PC-9 (cell line): ENCODE measurements around the gene ZNF616. TPM values are rescaled to one million over a fixed set of nuclear protein-coding genes. Genes with fewer than 3 reads are reported as not detected.

Experiments used
- BruUV-seq: library from RNA; stranded (reverse); fragments of 400-500 nt; replicated peaks from 2 replicates; lab custom pipeline; 2021; lab: Mats Ljungman, UMichigan
- CTCF ChIA-PET: fragments of 300-600 bp; sonication (Branson Sonifier 250); formaldehyde crosslinking; loops from one replicate; lab custom pipeline; 2022; ENCODE audit warnings: antibody characterized with exemption; lab: Charles Lee
- POLR2A ChIA-PET: fragments of 300-600 bp; sonication (Branson Sonifier 250); formaldehyde crosslinking; loops from one replicate; lab custom pipeline; 2022; ENCODE audit warnings: antibody characterized with exemption; ENCODE audit not compliant: unreplicated experiment; lab: Charles Lee
- DNase-seq, 2 experiments: peaks; one replicate each; pipeline versions ENCODE4 v3.0.0 to v3.0.0-alpha.2; 2015 to 2022; ENCODE audit warnings: mixed read lengths in 1 of 2
- H2AFZ ChIP-seq: fragments of 200-600 bp; sonication (generic); 2 replicates; pipeline ENCODE4 v1.8.1; 2017; ENCODE audit warnings: antibody characterized with exemption
- H3F3A ChIP-seq: fragments of 200-600 bp; sonication (generic); 2 replicates; pipeline ENCODE4 v1.8.1; 2017; ENCODE audit warnings: antibody characterized with exemption, mild to moderate bottlenecking, low read depth; ENCODE audit not compliant: insufficient read depth
- H3K27ac ChIP-seq: fragments of 200-600 bp; sonication (generic); 2 replicates; pipeline ENCODE4 v1.6.1; 2016; ENCODE audit warnings: mixed run types
- H3K27me3 ChIP-seq: fragments of 200-600 bp; sonication (generic); 2 replicates; pipeline ENCODE4 v1.6.1; 2016; ENCODE audit warnings: low read depth, mixed run types; ENCODE audit not compliant: insufficient read depth
- H3K36me3 ChIP-seq: fragments of 200-600 bp; sonication (generic); 2 replicates; pipeline ENCODE4 v1.6.1; 2016; ENCODE audit warnings: low read depth, mixed run types
- H3K4me1 ChIP-seq: fragments of 200-600 bp; sonication (generic); replicated peaks from 2 replicates; pipeline ENCODE4 v1.6.1; 2016; ENCODE audit warnings: mixed run types; ENCODE audit not compliant: insufficient read depth
- H3K4me2 ChIP-seq: fragments of 200-600 bp; sonication (generic); 2 replicates; pipeline ENCODE4 v1.6.1; 2017; ENCODE audit warnings: mixed run types
- H3K4me3 ChIP-seq: fragments of 200-600 bp; sonication (generic); 2 replicates; pipeline ENCODE4 v1.6.1; 2016; ENCODE audit warnings: mixed run types
- H3K79me2 ChIP-seq: fragments of 200-600 bp; sonication (generic); 2 replicates; pipeline ENCODE4 v1.6.1; 2017; ENCODE audit warnings: low read depth, mixed run types
- H3K9me2 ChIP-seq: fragments of 200-600 bp; sonication (generic); 2 replicates; pipeline ENCODE4 v1.8.1; 2017; ENCODE audit warnings: mild to moderate bottlenecking; ENCODE audit not compliant: insufficient read depth
- H3K9me3 ChIP-seq: fragments of 200-600 bp; sonication (generic); 2 replicates; pipeline ENCODE4 v1.8.1; 2016; ENCODE audit warnings: low read depth; ENCODE audit not compliant: insufficient read depth
- H4K20me1 ChIP-seq: fragments of 200-600 bp; sonication (generic); 2 replicates; pipeline ENCODE4 v1.8.1; 2017; ENCODE audit not compliant: insufficient read depth
- EZH2 ChIP-seq: fragments of 200-600 bp; sonication (generic); IDR thresholded peaks from 2 replicates; pipeline ENCODE4 v1.8.0; 2017; ENCODE audit warnings: antibody characterized with exemption, low read depth
- intact Hi-C: fragments of 100-400 bp; cut with micrococcal nuclease; formaldehyde crosslinking; loops from one replicate; pipeline ENCODE4 v1.10.0; 2022; ENCODE audit not compliant: unreplicated experiment
- total RNA-seq: library from RNA; stranded (reverse); gene quantifications from 2 replicates; pipeline ENCODE4 v1.2.3, GENCODE V29; 2021
- TF ChIP-seq, protein P1 (sequence below): fragments of 200-600 bp; sonication (generic); conservative IDR thresholded peaks from 2 replicates; pipeline ENCODE4 v1.6.1; 2017; ENCODE audit warnings: mixed run types, antibody characterized with exemption, mild to moderate bottlenecking, moderate library complexity

The ZNF616 gene
- total RNA-seq, 1 experiment from 2014 or later, result 12.6 TPM

GRCh38 chr19:52095172-52096014, 44.3 kb downstream of the ZNF616 start, which contains the start of gene ZNF841:
Gene ZNF841, minus strand, starts transcription at chr19:52095765. Its CDS starts 10,964 bp downstream, at chr19:52084801.
- H4K20me1 ChIP-seq, result no peaks in the 10 kb centered on the region
- POLR2A ChIA-PET, result no interaction called here
- intact Hi-C loops, result loop anchor here (2.0 kb wide), 1 partner anchor 43 kb away; the partner anchor contains the start of gene ZNF616
- CTCF ChIA-PET, result no interaction called here
- H3K79me2 ChIP-seq, result peaks cover 37% of the 10 kb centered on the region
- TF ChIP-seq, protein P1, sequence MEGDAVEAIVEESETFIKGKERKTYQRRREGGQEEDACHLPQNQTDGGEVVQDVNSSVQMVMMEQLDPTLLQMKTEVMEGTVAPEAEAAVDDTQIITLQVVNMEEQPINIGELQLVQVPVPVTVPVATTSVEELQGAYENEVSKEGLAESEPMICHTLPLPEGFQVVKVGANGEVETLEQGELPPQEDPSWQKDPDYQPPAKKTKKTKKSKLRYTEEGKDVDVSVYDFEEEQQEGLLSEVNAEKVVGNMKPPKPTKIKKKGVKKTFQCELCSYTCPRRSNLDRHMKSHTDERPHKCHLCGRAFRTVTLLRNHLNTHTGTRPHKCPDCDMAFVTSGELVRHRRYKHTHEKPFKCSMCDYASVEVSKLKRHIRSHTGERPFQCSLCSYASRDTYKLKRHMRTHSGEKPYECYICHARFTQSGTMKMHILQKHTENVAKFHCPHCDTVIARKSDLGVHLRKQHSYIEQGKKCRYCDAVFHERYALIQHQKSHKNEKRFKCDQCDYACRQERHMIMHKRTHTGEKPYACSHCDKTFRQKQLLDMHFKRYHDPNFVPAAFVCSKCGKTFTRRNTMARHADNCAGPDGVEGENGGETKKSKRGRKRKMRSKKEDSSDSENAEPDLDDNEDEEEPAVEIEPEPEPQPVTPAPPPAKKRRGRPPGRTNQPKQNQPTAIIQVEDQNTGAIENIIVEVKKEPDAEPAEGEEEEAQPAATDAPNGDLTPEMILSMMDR, result peak; percentile 44; the same call in 1 of the 2 replicates
- no peak for TF ChIP-seq EZH2
- peak within 1 kb of the TSS; percentile 85 for H3K4me3 ChIP-seq
- H3K27me3 ChIP-seq, result no peaks in the 10 kb centered on the region
- peaks cover 73% of the 10 kb centered on the region for H3K9me3 ChIP-seq
- H2AFZ ChIP-seq, result peak within 1 kb of the TSS; percentile 94
- peak within 1 kb of the TSS; percentile 73 for H3K27ac ChIP-seq
- H3K4me1 ChIP-seq, result peaks cover 10% of the 10 kb centered on the region
- BruUV-seq, result TSS peak; percentile 91
- no peaks in the 10 kb centered on the region for H3K9me2 ChIP-seq
- DNase-seq, result peak; percentile 88 to 99
- H3K36me3 ChIP-seq, result peaks cover 33% of the 10 kb centered on the region
- H3F3A ChIP-seq, result peaks cover 18% of the 10 kb centered on the region
- peak within 1 kb of the TSS; percentile 93 for H3K4me2 ChIP-seq

DNA sequence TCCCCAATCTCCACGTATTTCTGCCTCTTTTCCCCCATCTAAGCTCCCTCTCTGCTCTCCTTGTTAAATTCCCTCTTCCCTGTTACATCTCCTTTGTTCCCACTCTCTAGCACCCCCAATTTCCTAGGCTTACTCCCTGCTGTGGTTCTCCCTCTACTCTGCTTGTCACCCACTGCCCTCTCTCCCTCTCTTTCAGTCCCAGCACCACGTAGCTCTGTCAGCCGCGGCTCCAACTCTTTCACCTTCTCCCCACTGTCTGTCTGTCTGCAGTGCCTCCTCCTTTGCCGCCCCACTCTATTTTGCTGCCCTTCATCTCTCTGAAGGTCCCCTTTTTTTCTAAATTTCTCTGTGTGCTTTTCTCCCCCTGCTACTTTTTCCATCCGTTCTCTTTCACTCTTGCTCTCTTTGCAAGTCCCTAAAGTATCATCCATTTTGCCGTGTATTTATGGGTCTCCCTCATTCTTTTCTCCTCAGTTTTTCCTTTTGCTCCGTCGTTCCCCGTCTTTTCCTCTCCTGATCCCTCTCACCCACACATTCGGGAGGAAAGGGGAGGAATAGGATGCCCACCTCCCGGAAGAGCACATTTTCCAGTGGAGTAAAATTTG, 45.1 kb downstream of the ZNF616 start:
- Histone ChIP-seq H3K4me3 (peak overlapping the region; percentile 85), H3K9me3 (peaks cover 72% of the 10 kb centered on the region), H3K4me2 (peak overlapping the region; percentile 93), H3K27me3 (no peaks in the 10 kb centered on the region), H2AFZ (peak overlapping the region; percentile 94), H3K4me1 (peaks cover 10% of the 10 kb centered on the region), H3K27ac (0 out of 2 replicates have a peak overlapping the region, but pooled peaks have one; percentile 73), H4K20me1 (no peaks in the 10 kb centered on the region), H3K36me3 (peaks cover 41% of the 10 kb centered on the region), H3K9me2 (no peaks in the 10 kb centered on the region), H3F3A (peaks cover 11% of the 10 kb centered on the region), H3K79me2 (peaks cover 45% of the 10 kb centered on the region)
- no TSS peak for BruUV-seq
- TF ChIP-seq, protein P1, result no peak
- no peak for TF ChIP-seq EZH2
- ChIA-PET POLR2A (interaction anchor here (0.6 kb wide), 1 partner anchor 80 kb away, joined by 3 read pairs; no protein-coding TSS in a partner anchor), CTCF (no interaction called here)
- intact Hi-C loops, result loop anchor here (2.0 kb wide), 1 partner anchor 44 kb away; the partner anchor contains the start of gene ZNF616
- no peak for DNase-seq

DNA sequence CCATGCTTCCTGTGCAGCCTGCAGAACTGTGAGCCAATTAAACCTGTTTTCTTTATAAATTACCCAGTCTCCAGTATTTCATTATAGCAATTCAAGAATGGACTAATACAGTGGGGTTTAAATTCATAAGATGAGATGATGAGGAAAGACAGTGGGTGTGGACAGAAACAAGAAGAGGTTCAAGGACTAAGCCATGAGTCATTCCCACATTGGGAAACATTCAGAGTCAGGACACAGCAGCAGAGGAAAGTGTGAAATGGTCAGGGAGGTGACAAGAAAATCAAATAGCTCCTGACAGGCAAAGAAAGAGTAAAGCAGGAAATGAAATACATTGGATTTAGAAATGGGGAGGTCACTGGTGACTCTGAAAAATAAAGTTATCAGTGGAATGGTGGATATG, 53.3 kb downstream of the ZNF616 start:
- no peak overlapping the region for H3K4me2 ChIP-seq
- no peaks in the 10 kb centered on the region for H4K20me1 ChIP-seq
- ChIA-PET CTCF (no interaction called here), POLR2A (no interaction called here)
- H3K27me3 ChIP-seq, result no peaks in the 10 kb centered on the region
- TF ChIP-seq, protein P1, result no peak
- no peak for TF ChIP-seq EZH2
- H3K27ac ChIP-seq, result no peak overlapping the region
- H3K9me3 ChIP-seq, result peaks cover 69% of the 10 kb centered on the region
- peaks cover 17% of the 10 kb centered on the region; the same call in 1 of the 2 replicates for H3K79me2 ChIP-seq
- DNase-seq, result no peak
- intact Hi-C loops, result no loop called here
- H3K4me3 ChIP-seq, result no peak overlapping the region
- BruUV-seq, result no TSS peak
- H2AFZ ChIP-seq, result no peak overlapping the region
- H3K9me2 ChIP-seq, result no peaks in the 10 kb centered on the region
- H3K36me3 ChIP-seq, result peaks cover 84% of the 10 kb centered on the region
- H3F3A ChIP-seq, result no peaks in the 10 kb centered on the region
- no peaks in the 10 kb centered on the region for H3K4me1 ChIP-seq
